Sigmoid colon (tissue), 3 donors: ENCODE measurements around the gene GRHL1.

Experiments
- CTCF ChIP-seq, 4 experiments: fragments of 450-650 bp in 3 of 4; fragments of 200-600 bp in 1 of 4; IDR thresholded peaks; one replicate each; pipeline ENCODE4 v1.5.1; 2016 to 2019; ENCODE audit warnings: antibody characterized with exemption in 4 of 4, mild to moderate bottlenecking in 3 of 4, moderate library complexity in 2 of 4
- POLR2A ChIP-seq, 2 donors: fragments of 450-650 bp; IDR thresholded peaks; one replicate each; pipeline ENCODE4 v1.6.1; 2016; ENCODE audit warnings: antibody characterized with exemption in 2 of 2, mild to moderate bottlenecking in 2 of 2, moderate library complexity in 2 of 2

- no peak for TF ChIP-seq CTCF (IDR thresholded peaks at IDR 0.05)
- TF ChIP-seq POLR2A (IDR thresholded peaks at IDR 0.05), result no peak
These were observed 44.1 kb upstream of the GRHL1 start for GRCh38 chr2:9907402-9907801.
